ENCODE data around the gene FGF4.
"Not testable (repeated sequence)": the region's sequence is repeated elsewhere in the genome, so short reads cannot be mapped to it uniquely, and the experiment has no call there.

Gene FGF4

GRCh38 chr11:69773626-69774353 lies 1.4 kb downstream of the FGF4 start:
- no peak for DNase-seq (ENCODE audit: low read depth in 2 of 2)

GRCh38 chr11:69771466-69771865 lies 3.7 kb downstream of the FGF4 start:
- DNase-seq (ENCODE audit: low read depth in 2 of 2), result no peak

- DNase-seq (ENCODE audit: low read depth in 2 of 2), result no peak
Measured at GRCh38 chr11:69770540-69770939, 4.6 kb downstream of the FGF4 start.

GRCh38 chr11:69765498-69765995 lies 9.6 kb downstream of the FGF4 start:
- no peak for DNase-seq (ENCODE audit: low read depth in 2 of 2)

- DNase-seq (ENCODE audit: low read depth in 2 of 2), result not testable (repeated sequence)
Measured at GRCh38 chr11:69764918-69765317, 10.2 kb downstream of the FGF4 start.

GRCh38 chr11:69760319-69760718 lies 14.8 kb downstream of the FGF4 start:
- no peak for DNase-seq (ENCODE audit: low read depth in 2 of 2)

- DNase-seq (ENCODE audit: low read depth in 2 of 2), result no peak
Measured at GRCh38 chr11:69752890-69753289, 22.3 kb downstream of the FGF4 start.

- no peak for DNase-seq (ENCODE audit: low read depth in 2 of 2)
Measured at GRCh38 chr11:69750875-69751597, 24.1 kb downstream of the FGF4 start.

GRCh38 chr11:69750108-69750850 lies 24.9 kb downstream of the FGF4 start:
- no peak for DNase-seq (ENCODE audit: low read depth in 2 of 2)

GRCh38 chr11:69748637-69749036 lies 26.5 kb downstream of the FGF4 start:
- no peak for DNase-seq (ENCODE audit: low read depth in 2 of 2)

- DNase-seq (ENCODE audit: low read depth in 2 of 2), result no peak
Measured at GRCh38 chr11:69746752-69747742, 28.1 kb downstream of the FGF4 start.

- no peak for DNase-seq (ENCODE audit: low read depth in 2 of 2)
Measured at GRCh38 chr11:69746140-69746539, 29.0 kb downstream of the FGF4 start.

GRCh38 chr11:69745201-69745600 lies 29.9 kb downstream of the FGF4 start:
- no peak for DNase-seq (ENCODE audit: low read depth in 2 of 2)

- DNase-seq (ENCODE audit: low read depth in 2 of 2), result no peak
Measured at GRCh38 chr11:69744435-69744834, 30.7 kb downstream of the FGF4 start.

GRCh38 chr11:69734841-69735240 lies 40.3 kb downstream of the FGF4 start:
- no peak for DNase-seq (ENCODE audit: low read depth in 2 of 2)

- no peak for DNase-seq (ENCODE audit: low read depth in 2 of 2)
Measured at GRCh38 chr11:69734367-69734766, 40.8 kb downstream of the FGF4 start.

- no peak for DNase-seq (ENCODE audit: low read depth in 2 of 2)
Measured at GRCh38 chr11:69732910-69733309, 42.2 kb downstream of the FGF4 start.

GRCh38 chr11:69731110-69731509 lies 44.0 kb downstream of the FGF4 start:
- DNase-seq (ENCODE audit: low read depth in 2 of 2), result no peak

- DNase-seq (ENCODE audit: low read depth in 2 of 2), result no peak
Measured at GRCh38 chr11:69730500-69730899, 44.6 kb downstream of the FGF4 start.

GRCh38 chr11:69729252-69729651 lies 45.9 kb downstream of the FGF4 start:
- DNase-seq (ENCODE audit: low read depth in 2 of 2), result no peak

GRCh38 chr11:69727266-69727665 lies 47.9 kb downstream of the FGF4 start:
- DNase-seq (ENCODE audit: low read depth in 2 of 2), result no peak
